Endometrial microvascular endothelial cells (primary cell): Measurements from ENCODE around the gene MCC. TPM values are rescaled to one million over a fixed set of nuclear protein-coding genes. Genes with fewer than 3 reads are reported as not detected.

Experiments used
- in situ Hi-C: cut with HindIII; loops from 2 replicates; pipeline ENCODE4 v1.10.0; 2017; ENCODE audit warnings: low sequenced_read_pairs, low pct_unique_long_range_greater_than_20kb; ENCODE audit errors: inconsistent ontology term
- total RNA-seq: library from RNA; depleted of rRNA; stranded (reverse); fragments of >200 nt; gene quantifications from one replicate; pipeline ENCODE4 v1.2.3, GENCODE V29; 2015; ENCODE audit errors: inconsistent ontology term

Gene MCC
- total RNA-seq, 1 donor from 2014 or later = 39.8 TPM

DNA sequence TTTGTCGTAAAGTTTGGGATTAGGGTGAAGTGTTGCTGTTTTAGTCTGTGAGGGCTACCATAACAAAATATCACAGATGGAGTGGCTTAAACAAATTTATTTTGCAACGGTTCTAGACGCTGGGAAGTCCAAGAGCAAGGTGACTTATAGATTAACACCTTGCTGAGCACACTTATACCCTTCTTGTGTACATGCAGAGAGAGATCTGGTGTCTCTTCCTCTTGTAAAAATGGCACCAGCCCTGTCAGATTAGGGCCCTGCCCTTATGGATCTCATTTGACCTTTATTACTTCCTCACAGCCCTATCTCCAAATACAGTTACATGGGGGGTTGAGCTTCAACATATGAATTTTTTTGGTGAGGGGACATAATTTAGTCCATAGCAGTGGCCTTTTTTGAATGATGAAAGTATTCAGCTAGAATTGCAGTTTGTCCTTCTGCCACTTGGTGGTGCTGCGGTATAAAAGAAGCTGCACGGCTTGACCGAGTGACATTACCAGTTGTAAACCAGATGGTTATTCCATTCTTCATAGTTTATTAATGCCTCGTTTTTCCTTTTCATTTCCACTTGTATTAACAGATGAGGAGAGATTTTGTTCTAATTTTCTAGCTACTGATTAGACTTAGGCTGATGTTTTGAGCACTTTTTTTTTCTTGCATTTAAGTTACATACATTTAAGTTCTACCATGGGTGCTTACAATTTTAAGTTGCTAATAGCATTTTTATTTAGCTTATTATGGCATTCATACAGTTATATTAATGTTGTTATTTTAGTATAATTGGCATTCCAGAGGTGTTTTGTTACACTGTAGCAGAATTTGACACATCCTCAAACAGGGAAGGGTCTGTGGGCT, 492.3 kb downstream of the MCC start:
- in situ Hi-C loops = no loop called here

DNA sequence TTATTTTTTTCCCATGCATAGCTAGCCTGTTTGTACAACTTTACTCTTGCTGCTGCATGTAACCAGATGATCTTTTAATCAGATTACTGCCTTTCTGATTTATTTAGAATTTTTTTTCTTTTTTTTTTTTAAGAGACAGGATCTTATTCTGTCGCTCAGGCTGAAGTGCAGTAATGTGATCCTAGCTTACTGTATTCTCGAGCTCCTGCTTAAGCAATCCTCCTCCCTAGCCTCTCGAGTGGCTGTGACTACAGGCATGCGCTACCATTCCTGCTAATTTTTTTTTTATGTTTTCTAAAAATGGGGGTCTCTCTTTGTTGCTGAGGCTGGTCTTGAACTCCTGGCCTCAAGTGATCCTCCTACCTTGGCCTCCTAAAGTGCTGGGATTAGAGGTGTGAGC, 502.0 kb downstream of the MCC start:
- in situ Hi-C loops = no loop called here

DNA sequence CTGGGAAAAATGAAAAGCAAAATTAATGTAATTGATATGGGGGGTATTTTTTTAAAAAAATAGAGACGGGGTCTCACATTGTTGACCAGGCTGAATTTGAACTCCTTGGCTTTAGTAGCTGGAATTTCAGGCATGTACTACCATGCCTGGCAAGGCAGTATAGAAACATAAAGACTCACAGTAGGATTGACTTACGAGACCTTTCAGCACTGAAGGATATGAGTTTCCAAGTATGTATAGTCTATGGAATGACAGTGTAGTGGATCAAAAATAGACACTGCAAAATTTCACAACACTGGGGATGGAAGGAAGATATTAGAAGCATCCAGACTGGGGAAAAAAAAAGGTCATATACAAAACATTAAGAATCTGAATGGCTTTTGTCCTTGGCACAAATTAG, 504.9 kb downstream of the MCC start:
- in situ Hi-C loops = no loop called here

GRCh38 chr5:112979723-112980122, 508.5 kb downstream of the MCC start:
- in situ Hi-C loops = no loop called here

- in situ Hi-C loops = no loop called here
These were observed 509.4 kb downstream of the MCC start for GRCh38 chr5:112978836-112979235.

- in situ Hi-C loops = no loop called here
These were observed 510.8 kb downstream of the MCC start for GRCh38 chr5:112977440-112977861.

GRCh38 chr5:112976432-112977309, 511.6 kb downstream of the MCC start, which contains the start of gene DCP2:
Gene DCP2, plus strand, starts transcription at chr5:112976798. Its CDS starts 136 bp downstream, at chr5:112976934.
- in situ Hi-C loops = no loop called here

DNA sequence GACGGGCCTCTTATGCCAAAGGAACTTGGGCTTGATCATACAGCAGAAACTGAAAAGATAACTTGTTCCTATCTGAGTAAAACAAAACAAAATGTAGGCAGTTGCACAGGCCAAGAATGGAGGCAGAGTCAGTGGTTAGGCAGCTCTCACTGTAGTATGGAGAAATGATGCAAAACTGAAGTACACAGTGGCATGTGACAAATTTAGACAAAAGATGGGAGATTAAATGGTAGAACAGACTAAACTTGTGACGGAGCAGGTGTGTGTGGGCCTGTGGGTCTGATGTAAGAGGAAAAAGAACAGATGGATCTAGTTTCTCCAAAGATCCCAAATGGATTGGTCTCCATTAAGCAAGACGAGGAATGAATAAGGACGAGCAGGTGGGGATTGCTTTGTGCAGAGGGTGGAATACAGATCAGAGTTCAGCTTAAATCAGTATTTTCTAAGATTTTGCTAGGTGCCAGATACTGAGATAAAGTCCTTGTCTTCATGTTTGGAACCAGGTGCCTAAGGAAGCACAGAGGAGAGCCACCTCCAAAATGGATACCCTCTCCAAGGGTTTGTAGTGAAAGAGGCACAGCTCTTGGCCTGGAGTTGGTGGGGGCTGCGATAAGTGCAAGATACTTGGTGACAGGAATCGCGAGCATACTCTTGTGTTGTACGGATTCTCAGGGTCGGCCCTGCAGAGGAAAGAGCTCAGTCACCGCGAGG, 512.4 kb downstream of the MCC start:
- in situ Hi-C loops = no loop called here

- in situ Hi-C loops = no loop called here
These were observed 513.4 kb downstream of the MCC start for GRCh38 chr5:112974901-112975300.

GRCh38 chr5:112973904-112974303, 514.3 kb downstream of the MCC start:
- in situ Hi-C loops = no loop called here

- in situ Hi-C loops = no loop called here
These were observed 515.2 kb downstream of the MCC start for GRCh38 chr5:112973036-112973435.

Other genes with a start within 250 kb of the MCC start
- not detected for gene TSSK1B, start 53.5 kb downstream of the MCC start, total RNA-seq
- 15.9 TPM for gene YTHDC2, start 25.2 kb upstream of the MCC start, total RNA-seq